ENCODE measurements around the gene ARHGAP26. TPM values are rescaled to one million over a fixed set of nuclear protein-coding genes. Genes with fewer than 3 reads are reported as not detected.

Gene ARHGAP26
- total RNA-seq, 2 donors from 2014 or later, result 27.5 to 80.7 TPM

DNA sequence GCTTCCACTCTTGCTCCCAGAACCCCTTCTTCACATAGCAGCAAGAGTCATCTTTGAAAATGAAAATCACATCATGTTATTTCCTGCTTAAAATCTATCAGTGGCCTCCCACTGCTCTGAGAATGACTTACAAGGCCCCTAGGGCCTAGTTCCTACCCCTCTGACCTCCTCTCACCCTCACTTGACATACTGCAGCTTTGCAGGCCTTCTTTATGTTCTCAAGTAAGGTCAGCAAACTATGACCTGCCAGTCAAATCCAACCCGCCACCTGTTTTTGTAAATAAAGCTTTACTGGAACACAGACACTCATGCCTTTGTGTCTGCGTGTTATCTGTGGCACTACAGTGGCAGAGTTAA lies 447.6 kb downstream of the ARHGAP26 start:
- Histone ChIP-seq H3K36me3 (peaks cover 5% of the 10 kb centered on the region), H3K27ac (no peak overlapping the region), H3K27me3 (replicated peaks; ENCODE audit: insufficient read depth) (no peaks in the 10 kb centered on the region), H3K4me3 (no peak overlapping the region), H3K4me1 (ENCODE audit: control insufficient read depth in 1 of 2, low read depth in 2 of 2) (peaks cover 0 to 10% of the 10 kb centered on the region in 2 donors), H3K9me3 (no peaks in the 10 kb centered on the region)
- no peak for TF ChIP-seq CTCF (IDR thresholded peaks at IDR 0.05)
- no peak for ATAC-seq (ENCODE audit: insufficient number of reproducible peaks, low FRiP score, low read depth)
- DNase-seq (ENCODE audit: low spot score), result no peak

- no peaks in the 10 kb centered on the region for H3K27me3 ChIP-seq (replicated peaks; ENCODE audit: insufficient read depth)
- peaks cover 5% of the 10 kb centered on the region for H3K36me3 ChIP-seq
- no peak for TF ChIP-seq CTCF (IDR thresholded peaks at IDR 0.05)
- H3K4me3 ChIP-seq, result no peak overlapping the region
- no peaks in the 10 kb centered on the region for H3K9me3 ChIP-seq
- ATAC-seq (ENCODE audit: insufficient number of reproducible peaks, low FRiP score, low read depth) (no peak), DNase-seq (ENCODE audit: low spot score) (no peak)
- peaks cover 0 to 3% of the 10 kb centered on the region in 2 donors for H3K4me1 ChIP-seq (ENCODE audit: control insufficient read depth in 1 of 2, low read depth in 2 of 2)
- no peak overlapping the region for H3K27ac ChIP-seq
Observed at GRCh38 chr5:143218517-143219170, 448.5 kb downstream of the ARHGAP26 start.

- DNase-seq (ENCODE audit: low spot score), result no peak
- H3K27ac ChIP-seq, result no peak overlapping the region
- ATAC-seq (ENCODE audit: insufficient number of reproducible peaks, low FRiP score, low read depth), result no peak
Observed at GRCh38 chr5:143219696-143220095, 449.5 kb downstream of the ARHGAP26 start.

GRCh38 chr5:143220748-143221251 lies 450.6 kb downstream of the ARHGAP26 start:
- DNase-seq (ENCODE audit: low spot score), result no peak
- no peaks in the 10 kb centered on the region for H3K9me3 ChIP-seq
- no peak for TF ChIP-seq CTCF (IDR thresholded peaks at IDR 0.05)
- H3K27me3 ChIP-seq (replicated peaks; ENCODE audit: insufficient read depth), result no peaks in the 10 kb centered on the region
- no peak overlapping the region for H3K27ac ChIP-seq
- H3K4me3 ChIP-seq, result no peak overlapping the region
- no peaks in the 10 kb centered on the region for H3K4me1 ChIP-seq (ENCODE audit: control insufficient read depth in 1 of 2, low read depth in 2 of 2)
- peaks cover 5% of the 10 kb centered on the region for H3K36me3 ChIP-seq
- ATAC-seq (ENCODE audit: insufficient number of reproducible peaks, low FRiP score, low read depth), result no peak

More at GRCh38 chr5:143219696-143220095, 449.5 kb downstream of the ARHGAP26 start:
- no peak overlapping the region for H3K4me3 ChIP-seq
- H3K4me1 ChIP-seq (ENCODE audit: control insufficient read depth in 1 of 2, low read depth in 2 of 2), result no peaks in the 10 kb centered on the region
- H3K36me3 ChIP-seq, result peaks cover 5% of the 10 kb centered on the region
- no peaks in the 10 kb centered on the region for H3K9me3 ChIP-seq
- H3K27me3 ChIP-seq (replicated peaks; ENCODE audit: insufficient read depth), result no peaks in the 10 kb centered on the region
- TF ChIP-seq CTCF (IDR thresholded peaks at IDR 0.05), result no peak

GRCh38 chr5:143222287-143223231 lies 452.4 kb downstream of the ARHGAP26 start:
- no peak for DNase-seq (ENCODE audit: low spot score)
- Histone ChIP-seq H3K4me3 (no peak overlapping the region), H3K27me3 (replicated peaks; ENCODE audit: insufficient read depth) (no peaks in the 10 kb centered on the region), H3K27ac (no peak overlapping the region), H3K9me3 (no peaks in the 10 kb centered on the region), H3K4me1 (ENCODE audit: control insufficient read depth in 1 of 2, low read depth in 2 of 2) (peaks cover 0 to 3% of the 10 kb centered on the region in 2 donors), H3K36me3 (no peaks in the 10 kb centered on the region)
- ATAC-seq (ENCODE audit: insufficient number of reproducible peaks, low FRiP score, low read depth), result no peak
- TF ChIP-seq CTCF (IDR thresholded peaks at IDR 0.05), result no peak

Measured in thoracic aorta (tissue), 2 donors.